Iris pigment epithelial cell (primary cell): ENCODE results near the gene PRPF8.

Experiments used
- DNase-seq: peaks from one replicate; pipeline ENCODE4 v3.0.0-alpha.2; 2011; ENCODE audit warnings: low read depth

Gene PRPF8

GRCh38 chr17:1684378-1685189 lies at the start of gene PRPF8:
Gene PRPF8, minus strand, starts transcription at chr17:1684867. Its CDS starts 296 bp downstream, at chr17:1684571.
- DNase-seq = peak; percentile 97

- DNase-seq = no peak
These were observed 49.1 kb upstream of the PRPF8 start for GRCh38 chr17:1733759-1734158.

GRCh38 chr17:1732833-1733321 lies 48.2 kb upstream of the PRPF8 start:
- no peak for DNase-seq

GRCh38 chr17:1732241-1732832 lies 47.7 kb upstream of the PRPF8 start:
- DNase-seq = no peak

- no peak for DNase-seq
These were observed 46.5 kb upstream of the PRPF8 start for GRCh38 chr17:1731194-1731506.

GRCh38 chr17:1730326-1731193 lies 45.9 kb upstream of the PRPF8 start:
- DNase-seq = peak; percentile 92

- DNase-seq = no peak
These were observed 45.3 kb upstream of the PRPF8 start for GRCh38 chr17:1729966-1730325.

- DNase-seq = no peak
These were observed 43.4 kb upstream of the PRPF8 start for GRCh38 chr17:1727876-1728630.

- no peak for DNase-seq
These were observed 42.7 kb upstream of the PRPF8 start for GRCh38 chr17:1727258-1727789.

GRCh38 chr17:1726626-1727257 lies 42.1 kb upstream of the PRPF8 start:
- no peak for DNase-seq

- no peak for DNase-seq
These were observed 41.2 kb upstream of the PRPF8 start for GRCh38 chr17:1725642-1726511.

- no peak for DNase-seq
These were observed 40.4 kb upstream of the PRPF8 start for GRCh38 chr17:1724869-1725641.

GRCh38 chr17:1724351-1724868 lies 39.7 kb upstream of the PRPF8 start, which contains the start of gene WDR81:
Gene WDR81, plus strand, starts transcription at chr17:1724704. Its CDS starts 256 bp downstream, at chr17:1724960.
- peak; percentile 82 for DNase-seq

GRCh38 chr17:1722022-1722421 lies 37.4 kb upstream of the PRPF8 start:
- DNase-seq = peak; percentile 59

GRCh38 chr17:1720856-1721386 lies 36.3 kb upstream of the PRPF8 start:
- DNase-seq = no peak

- no peak for DNase-seq
These were observed 33.9 kb upstream of the PRPF8 start for GRCh38 chr17:1718362-1719165.

GRCh38 chr17:1716912-1717695 lies 32.4 kb upstream of the PRPF8 start:
- DNase-seq = peak; percentile 99
